Parathyroid adenoma (tissue), 2 donors: ENCODE data around the gene RANBP6.
"Not testable (repeated sequence)": the region's sequence is repeated elsewhere in the genome, so short reads cannot be mapped to it uniquely, and the experiment has no call there.

ENCODE experiments used
- H2AFZ ChIP-seq: fragments of 300-600 bp; sonication (generic); one replicate; pipeline ENCODE4 v1.7.0; 2017; ENCODE audit warnings: antibody characterized with exemption, mild to moderate bottlenecking
- H3K27ac ChIP-seq: fragments of 300-600 bp; sonication (generic); one replicate; pipeline ENCODE4 v1.7.0; 2017
- H3K27me3 ChIP-seq: fragments of 300-600 bp; sonication (generic); one replicate; pipeline ENCODE4 v1.7.0; 2017; ENCODE audit warnings: low read length; ENCODE audit not compliant: control insufficient read depth, insufficient read depth
- H3K36me3 ChIP-seq: fragments of 300-600 bp; sonication (generic); one replicate; pipeline ENCODE4 v1.7.0; 2017; ENCODE audit warnings: low read length; ENCODE audit not compliant: control insufficient read depth, insufficient read depth
- H3K4me1 ChIP-seq: fragments of 300-600 bp; sonication (generic); one replicate; pipeline ENCODE4 v1.7.0; 2017; ENCODE audit warnings: control low read depth
- H3K4me2 ChIP-seq: fragments of 300-600 bp; sonication (generic); one replicate; pipeline ENCODE4 v1.7.0; 2017; ENCODE audit warnings: low read length
- H3K4me3 ChIP-seq: fragments of 300-600 bp; sonication (generic); one replicate; pipeline ENCODE4 v1.7.0; 2017; ENCODE audit warnings: low read depth, low read length
- H3K79me2 ChIP-seq: fragments of 300-600 bp; sonication (generic); one replicate; pipeline ENCODE4 v1.7.0; 2017; ENCODE audit warnings: control low read depth
- H3K9ac ChIP-seq: fragments of 300-600 bp; sonication (generic); one replicate; pipeline ENCODE4 v1.7.0; 2017; ENCODE audit warnings: mild to moderate bottlenecking
- H3K9me3 ChIP-seq: fragments of 300-600 bp; sonication (generic); one replicate; pipeline ENCODE4 v1.7.0; 2017; ENCODE audit warnings: low read length; ENCODE audit not compliant: control insufficient read depth
- TF ChIP-seq, protein P1 (sequence below): fragments of 300-600 bp; sonication (generic); IDR thresholded peaks from one replicate; pipeline ENCODE4 v1.7.0; 2017; ENCODE audit warnings: antibody characterized with exemption, mild to moderate bottlenecking
- donor health status: primary hyperparathyroidism.

Gene RANBP6

DNA sequence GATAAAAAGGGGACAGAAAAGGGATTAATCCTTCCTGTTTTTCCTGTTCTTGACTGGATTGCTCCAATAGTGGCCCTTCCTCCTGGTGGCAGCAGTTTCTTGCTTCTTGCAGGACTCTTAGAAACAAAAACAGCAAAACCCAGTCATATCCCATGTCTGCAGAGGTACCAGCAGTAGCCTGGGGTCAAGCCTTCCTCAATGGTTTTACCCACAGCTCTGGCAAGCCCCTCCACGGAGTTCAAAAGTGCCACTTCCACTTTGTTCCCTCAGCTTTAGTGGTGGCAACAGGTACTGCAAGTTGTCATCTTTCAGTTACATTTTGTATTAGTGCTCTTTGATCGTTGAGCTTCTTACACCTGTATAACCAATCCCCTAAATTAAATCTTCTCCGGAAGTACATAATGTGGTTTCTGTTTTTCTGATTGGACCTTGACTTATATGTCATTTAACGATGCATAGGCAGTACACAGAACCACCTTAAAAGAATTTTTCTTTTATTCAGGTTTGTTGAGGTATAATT lies 8.7 kb upstream of the RANBP6 start:
- Histone ChIP-seq H2AFZ (peak overlapping the region; percentile 23), H3K4me1 (no peaks in the 10 kb centered on the region), H3K4me2 (no peak overlapping the region), H3K27me3 (no peaks in the 10 kb centered on the region), H3K27ac (no peak overlapping the region), H3K4me3 (no peak overlapping the region), H3K79me2 (no peaks in the 10 kb centered on the region), H3K9ac (no peak overlapping the region), H3K9me3 (no peaks in the 10 kb centered on the region), H3K36me3 (no peaks in the 10 kb centered on the region)
- TF ChIP-seq, protein P1, sequence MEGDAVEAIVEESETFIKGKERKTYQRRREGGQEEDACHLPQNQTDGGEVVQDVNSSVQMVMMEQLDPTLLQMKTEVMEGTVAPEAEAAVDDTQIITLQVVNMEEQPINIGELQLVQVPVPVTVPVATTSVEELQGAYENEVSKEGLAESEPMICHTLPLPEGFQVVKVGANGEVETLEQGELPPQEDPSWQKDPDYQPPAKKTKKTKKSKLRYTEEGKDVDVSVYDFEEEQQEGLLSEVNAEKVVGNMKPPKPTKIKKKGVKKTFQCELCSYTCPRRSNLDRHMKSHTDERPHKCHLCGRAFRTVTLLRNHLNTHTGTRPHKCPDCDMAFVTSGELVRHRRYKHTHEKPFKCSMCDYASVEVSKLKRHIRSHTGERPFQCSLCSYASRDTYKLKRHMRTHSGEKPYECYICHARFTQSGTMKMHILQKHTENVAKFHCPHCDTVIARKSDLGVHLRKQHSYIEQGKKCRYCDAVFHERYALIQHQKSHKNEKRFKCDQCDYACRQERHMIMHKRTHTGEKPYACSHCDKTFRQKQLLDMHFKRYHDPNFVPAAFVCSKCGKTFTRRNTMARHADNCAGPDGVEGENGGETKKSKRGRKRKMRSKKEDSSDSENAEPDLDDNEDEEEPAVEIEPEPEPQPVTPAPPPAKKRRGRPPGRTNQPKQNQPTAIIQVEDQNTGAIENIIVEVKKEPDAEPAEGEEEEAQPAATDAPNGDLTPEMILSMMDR = peak; percentile 45

- H2AFZ ChIP-seq, H3K36me3 ChIP-seq, H3K27me3 ChIP-seq, H3K4me1 ChIP-seq, H3K4me3 ChIP-seq, H3K4me2 ChIP-seq, H3K9me3 ChIP-seq, H3K79me2 ChIP-seq, H3K9ac ChIP-seq, H3K27ac ChIP-seq: not testable (repeated sequence)
These were observed 1.6 kb upstream of the RANBP6 start for GRCh38 chr9:6016975-6017374.

- Histone ChIP-seq H3K27ac (peak overlapping the region; percentile 83), H2AFZ (peak overlapping the region; percentile 91), H3K4me1 (no peaks in the 10 kb centered on the region), H3K27me3 (no peaks in the 10 kb centered on the region), H3K4me2 (peak overlapping the region; percentile 83), H3K4me3 (peak overlapping the region; percentile 73), H3K9ac (no peak overlapping the region), H3K36me3 (no peaks in the 10 kb centered on the region), H3K9me3 (no peaks in the 10 kb centered on the region), H3K79me2 (no peaks in the 10 kb centered on the region)
- TF ChIP-seq, protein P1 = no peak
These were observed 654 bp downstream of the RANBP6 start for GRCh38 chr9:6014670-6015270.

GRCh38 chr9:6008169-6008979 lies 7.0 kb downstream of the RANBP6 start:
- peak overlapping the region; percentile 94 for H3K27ac ChIP-seq
- H3K4me3 ChIP-seq = peak overlapping the region; percentile 96
- peak overlapping the region; percentile 89 for H3K4me2 ChIP-seq
- H3K79me2 ChIP-seq = peaks cover 3% of the 10 kb centered on the region
- H3K36me3 ChIP-seq = no peaks in the 10 kb centered on the region
- H3K9me3 ChIP-seq = no peaks in the 10 kb centered on the region
- H2AFZ ChIP-seq = peak overlapping the region; percentile 93
- H3K27me3 ChIP-seq = no peaks in the 10 kb centered on the region
- TF ChIP-seq, protein P1 = no peak
- H3K9ac ChIP-seq = peak overlapping the region; percentile 72
- H3K4me1 ChIP-seq = peaks cover 7% of the 10 kb centered on the region

GRCh38 chr9:6007770-6008168 lies 7.7 kb downstream of the RANBP6 start:
- peak overlapping the region; percentile 72 for H3K9ac ChIP-seq
- peaks cover 7% of the 10 kb centered on the region for H3K79me2 ChIP-seq
- no peaks in the 10 kb centered on the region for H3K9me3 ChIP-seq
- peak overlapping the region; percentile 94 for H3K27ac ChIP-seq
- peak overlapping the region; percentile 83 for H3K4me2 ChIP-seq
- H3K36me3 ChIP-seq = no peaks in the 10 kb centered on the region
- H3K4me3 ChIP-seq = peak overlapping the region; percentile 96
- TF ChIP-seq, protein P1 = no peak
- H2AFZ ChIP-seq = peak overlapping the region; percentile 93
- H3K4me1 ChIP-seq = peaks cover 7% of the 10 kb centered on the region
- no peaks in the 10 kb centered on the region for H3K27me3 ChIP-seq
